ENCODE data around the gene CPED1. TPM values are rescaled to one million over a fixed set of nuclear protein-coding genes. Genes with fewer than 3 reads are reported as not detected.

Gene CPED1
- total and polyA plus RNA-seq, 3 donors from 2014 or later = 7.4 to 13.1 (median 11.8) TPM

DNA sequence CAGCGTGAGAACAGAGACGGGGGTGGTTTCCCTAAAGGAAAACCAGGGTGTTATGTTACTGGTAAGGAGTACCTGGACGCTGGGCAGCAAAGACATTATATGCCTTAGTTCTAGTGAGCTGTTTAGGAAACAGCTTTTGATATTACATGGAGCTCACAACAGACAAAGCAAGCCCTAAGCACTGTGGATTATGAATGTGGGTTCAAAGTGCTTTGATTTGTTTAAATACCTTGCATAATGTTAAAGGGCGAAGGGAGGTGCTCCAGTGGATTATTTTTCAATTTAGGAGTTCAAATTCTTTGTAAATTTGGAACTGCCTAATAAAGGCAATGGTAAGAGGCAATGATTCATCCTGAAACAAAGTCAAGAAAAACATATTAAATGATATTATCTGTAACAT is 354.1 kb downstream of the CPED1 start:
- H3K36me3 ChIP-seq (ENCODE audit: low read depth, missing control alignments) = no peaks in the 10 kb centered on the region
- TF ChIP-seq, protein P1, sequence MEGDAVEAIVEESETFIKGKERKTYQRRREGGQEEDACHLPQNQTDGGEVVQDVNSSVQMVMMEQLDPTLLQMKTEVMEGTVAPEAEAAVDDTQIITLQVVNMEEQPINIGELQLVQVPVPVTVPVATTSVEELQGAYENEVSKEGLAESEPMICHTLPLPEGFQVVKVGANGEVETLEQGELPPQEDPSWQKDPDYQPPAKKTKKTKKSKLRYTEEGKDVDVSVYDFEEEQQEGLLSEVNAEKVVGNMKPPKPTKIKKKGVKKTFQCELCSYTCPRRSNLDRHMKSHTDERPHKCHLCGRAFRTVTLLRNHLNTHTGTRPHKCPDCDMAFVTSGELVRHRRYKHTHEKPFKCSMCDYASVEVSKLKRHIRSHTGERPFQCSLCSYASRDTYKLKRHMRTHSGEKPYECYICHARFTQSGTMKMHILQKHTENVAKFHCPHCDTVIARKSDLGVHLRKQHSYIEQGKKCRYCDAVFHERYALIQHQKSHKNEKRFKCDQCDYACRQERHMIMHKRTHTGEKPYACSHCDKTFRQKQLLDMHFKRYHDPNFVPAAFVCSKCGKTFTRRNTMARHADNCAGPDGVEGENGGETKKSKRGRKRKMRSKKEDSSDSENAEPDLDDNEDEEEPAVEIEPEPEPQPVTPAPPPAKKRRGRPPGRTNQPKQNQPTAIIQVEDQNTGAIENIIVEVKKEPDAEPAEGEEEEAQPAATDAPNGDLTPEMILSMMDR (IDR thresholded peaks at IDR 0.05) = no peak
- no peak for TF ChIP-seq POLR2A (IDR thresholded peaks at IDR 0.05)
- no peak for DNase-seq
- H3K4me3 ChIP-seq = no peak overlapping the region
- intact Hi-C loops (cut with DNase I; ENCODE audit: low total_unique reads) = no loop called here
- H3K4me1 ChIP-seq = no peaks in the 10 kb centered on the region
- WGBS, 2 donors = 87 to 92% methylated on average over 4 of the region's 4 CpGs
- no peaks in the 10 kb centered on the region for H3K9me3 ChIP-seq
- H3K27me3 ChIP-seq = no peaks in the 10 kb centered on the region
- no peak overlapping the region for H3K27ac ChIP-seq

DNA sequence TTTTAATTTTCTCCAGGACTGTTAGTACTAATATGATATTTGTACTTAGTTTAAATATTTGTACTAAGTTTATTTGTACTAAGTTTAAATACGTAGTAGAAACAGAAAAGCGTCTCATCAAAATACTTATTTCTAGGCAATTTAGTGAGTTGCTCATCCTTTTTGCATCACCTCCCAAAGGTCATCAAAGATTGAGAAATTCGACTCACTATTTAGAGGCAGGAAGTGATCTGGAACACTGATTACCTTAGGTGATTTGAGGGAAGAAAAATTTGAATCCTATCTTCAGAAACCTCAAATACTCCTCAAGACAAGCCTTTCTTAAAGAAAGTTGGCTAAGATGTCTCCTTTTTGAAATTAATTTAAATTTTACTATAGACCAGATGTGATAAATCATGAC is 354.8 kb downstream of the CPED1 start:
- WGBS, 2 donors = 66 to 78% methylated on average over 3 of the region's 3 CpGs
- H3K27ac ChIP-seq = no peak overlapping the region
- no peaks in the 10 kb centered on the region for H3K36me3 ChIP-seq (ENCODE audit: low read depth, missing control alignments)
- intact Hi-C loops (cut with DNase I; ENCODE audit: low total_unique reads) = no loop called here
- no peaks in the 10 kb centered on the region for H3K4me1 ChIP-seq
- TF ChIP-seq, protein P1 (IDR thresholded peaks at IDR 0.05) = no peak
- no peak for TF ChIP-seq POLR2A (IDR thresholded peaks at IDR 0.05)
- no peaks in the 10 kb centered on the region for H3K27me3 ChIP-seq
- H3K4me3 ChIP-seq = no peak overlapping the region
- H3K9me3 ChIP-seq = no peaks in the 10 kb centered on the region
- no peak for DNase-seq

DNA sequence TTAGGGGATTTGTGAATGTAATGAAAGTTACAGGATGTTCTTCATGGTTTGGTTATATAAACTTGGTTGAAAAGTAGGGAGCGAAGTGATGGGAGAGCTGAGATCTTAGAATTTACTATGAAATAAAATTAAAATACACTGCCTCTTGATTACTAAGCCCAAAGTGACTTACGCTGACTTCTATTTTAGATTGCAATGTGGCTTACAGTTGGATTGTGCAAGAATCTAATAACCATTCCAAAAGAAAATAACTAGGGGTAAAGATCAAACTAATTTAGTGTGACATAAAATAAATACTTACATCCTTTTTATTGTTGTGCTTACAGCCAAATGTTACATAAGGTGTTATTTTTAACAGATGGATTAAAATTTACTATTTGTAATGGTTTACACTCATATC is 355.6 kb downstream of the CPED1 start:
- DNase-seq = no peak
- H3K4me1 ChIP-seq = no peaks in the 10 kb centered on the region
- TF ChIP-seq, protein P1 (IDR thresholded peaks at IDR 0.05) = no peak
- no peak for TF ChIP-seq POLR2A (IDR thresholded peaks at IDR 0.05)
- H3K4me3 ChIP-seq = no peak overlapping the region
- H3K36me3 ChIP-seq (ENCODE audit: low read depth, missing control alignments) = no peaks in the 10 kb centered on the region
- no peak overlapping the region for H3K27ac ChIP-seq
- no peaks in the 10 kb centered on the region for H3K9me3 ChIP-seq
- H3K27me3 ChIP-seq = no peaks in the 10 kb centered on the region
- WGBS, 2 donors = 87 to 90% methylated on average over 2 of the region's 2 CpGs
- intact Hi-C loops (cut with DNase I; ENCODE audit: low total_unique reads) = no loop called here

DNA sequence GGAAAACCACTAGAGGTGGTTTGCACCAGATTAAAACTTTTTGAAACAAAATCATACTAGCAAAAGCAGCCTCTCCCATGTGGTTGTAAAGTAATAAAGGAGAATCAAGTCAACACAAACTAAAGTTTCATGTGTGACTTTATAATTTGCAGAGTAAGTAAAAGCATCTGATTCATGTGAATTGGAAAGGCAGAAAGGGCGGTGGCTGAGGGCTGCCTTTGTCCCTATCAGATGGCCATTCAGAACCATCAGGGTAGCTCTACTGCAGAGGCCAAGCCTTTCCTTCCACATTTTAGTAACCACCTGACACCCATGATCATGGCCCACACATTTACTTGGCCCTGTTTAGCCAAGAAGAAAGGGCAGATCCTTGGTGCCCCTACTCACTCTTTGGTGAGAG is 356.0 kb downstream of the CPED1 start:
- H3K36me3 ChIP-seq (ENCODE audit: low read depth, missing control alignments) = no peaks in the 10 kb centered on the region
- H3K4me1 ChIP-seq = no peaks in the 10 kb centered on the region
- H3K4me3 ChIP-seq = no peak overlapping the region
- no peak for DNase-seq
- TF ChIP-seq POLR2A (IDR thresholded peaks at IDR 0.05) = no peak
- TF ChIP-seq, protein P1 (IDR thresholded peaks at IDR 0.05) = no peak
- no peak overlapping the region for H3K27ac ChIP-seq
- intact Hi-C loops (cut with DNase I; ENCODE audit: low total_unique reads) = no loop called here
- H3K9me3 ChIP-seq = no peaks in the 10 kb centered on the region
- WGBS, 2 donors = 92 to 100% methylated on average over 1 of the region's 1 CpG
- no peaks in the 10 kb centered on the region for H3K27me3 ChIP-seq

Small RNA genes lying within 50 kb of the gene (small RNA-seq; reads per million reads assigned to genes)
- gene HMGN1P18 (0 reads per million in 2 donors), gene RNA5SP240 (0 reads per million in 2 donors), gene RNA5SP241 (0 reads per million in 2 donors), gene RNU6-517P (0 reads per million in 2 donors)

Other genes starting within 250 kb of the CPED1 start
- 1 to 10 TPM; 4.3 to 6.3 TPM for gene TSPAN12, start 130.6 kb upstream of the CPED1 start, total RNA-seq
- gene TSPAN12, start 130.6 kb upstream of the CPED1 start, polyA plus RNA-seq (ENCODE audit: insufficient read depth, low read depth, low replicate concordance) = 6.6 TPM
- gene ING3, start 37.9 kb upstream of the CPED1 start, total RNA-seq = 10 to 100 TPM; 15.9 to 22.7 TPM
- 14.7 TPM for gene ING3, start 37.9 kb upstream of the CPED1 start, polyA plus RNA-seq (ENCODE audit: insufficient read depth, low read depth, low replicate concordance)

Measured in testis (tissue), 3 donors.